ENCODE results near the gene POLR3F.

POLR3F gene, protein sequence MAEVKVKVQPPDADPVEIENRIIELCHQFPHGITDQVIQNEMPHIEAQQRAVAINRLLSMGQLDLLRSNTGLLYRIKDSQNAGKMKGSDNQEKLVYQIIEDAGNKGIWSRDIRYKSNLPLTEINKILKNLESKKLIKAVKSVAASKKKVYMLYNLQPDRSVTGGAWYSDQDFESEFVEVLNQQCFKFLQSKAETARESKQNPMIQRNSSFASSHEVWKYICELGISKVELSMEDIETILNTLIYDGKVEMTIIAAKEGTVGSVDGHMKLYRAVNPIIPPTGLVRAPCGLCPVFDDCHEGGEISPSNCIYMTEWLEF

DNA sequence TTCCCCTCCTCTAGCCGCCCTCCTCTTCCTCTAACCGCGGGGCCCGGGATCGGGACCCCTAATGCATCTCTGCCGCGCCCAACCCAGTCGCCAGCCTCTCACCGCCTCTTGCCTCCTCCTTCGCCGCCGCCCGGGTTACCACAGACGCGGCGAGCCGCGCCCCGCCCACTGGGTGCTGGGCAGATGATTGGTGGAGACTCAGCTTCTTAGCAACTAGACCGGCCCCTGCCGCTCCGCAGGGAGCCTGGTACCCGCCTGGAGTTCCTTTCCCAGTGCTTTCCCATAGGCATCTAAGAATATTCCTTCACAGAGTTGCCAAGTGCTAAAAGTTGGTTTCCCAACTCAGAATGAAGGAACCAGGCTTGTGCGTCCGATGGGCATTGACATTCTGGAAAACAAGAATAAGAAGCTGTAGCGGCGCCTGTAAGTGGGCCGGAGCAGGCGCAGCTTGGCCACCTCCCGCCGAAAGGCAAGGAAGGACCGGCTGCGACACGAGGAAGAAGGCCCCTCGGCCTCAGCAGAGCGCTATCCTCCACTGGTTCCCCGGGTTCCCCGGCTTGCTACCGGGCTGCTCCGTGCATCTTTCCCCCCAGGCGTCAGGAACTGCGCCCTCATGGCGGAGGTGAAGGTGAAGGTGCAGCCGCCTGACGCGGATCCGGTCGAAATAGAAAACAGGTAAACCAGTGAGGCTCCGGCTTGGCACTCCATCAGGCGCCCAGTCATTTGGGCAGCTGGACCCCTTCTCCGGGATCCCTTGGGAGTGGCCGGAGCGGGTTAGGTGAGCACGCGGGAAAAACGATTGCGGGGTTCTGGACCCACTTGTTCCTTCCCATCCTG is at the start of gene POLR3F, which contains the start of gene DZANK1:
TSS of gene POLR3F (plus strand) at position 497 of the 837 bp plus-strand sequence. CDS start at position 614, 117 bp downstream.
TSS of gene DZANK1 (minus strand) at position 137 of the 837 bp plus-strand sequence. CDS start 1,672 bp downstream, outside the sequence.
- TF ChIP-seq EP300 (IDR thresholded peaks at IDR 0.05; ENCODE audit: borderline replicate concordance) = no peak
- TF ChIP-seq TCF12 (IDR thresholded peaks at IDR 0.05; ENCODE audit: low read depth) = peak; percentile 46; the same call in 1 of the 2 replicates
- TF ChIP-seq CEBPB (IDR thresholded peaks at IDR 0.05) = no peak
- TF ChIP-seq, protein P1, sequence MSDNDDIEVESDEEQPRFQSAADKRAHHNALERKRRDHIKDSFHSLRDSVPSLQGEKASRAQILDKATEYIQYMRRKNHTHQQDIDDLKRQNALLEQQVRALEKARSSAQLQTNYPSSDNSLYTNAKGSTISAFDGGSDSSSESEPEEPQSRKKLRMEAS (IDR thresholded peaks at IDR 0.05) = peak; percentile 72
- peak; percentile 59; the same call in 1 of the 2 replicates for TF ChIP-seq TAF1 (IDR thresholded peaks at IDR 0.05; ENCODE audit: low read depth)
- TF ChIP-seq TEAD4 (IDR thresholded peaks at IDR 0.05) = 0 out of 2 replicates have a peak, but pooled peaks have one; percentile 17
- no peak for TF ChIP-seq CREB1 (IDR thresholded peaks at IDR 0.05; ENCODE audit: low read depth)
- TF ChIP-seq EGR1 (IDR thresholded peaks at IDR 0.05) = no peak
- TF ChIP-seq FOXM1 (IDR thresholded peaks at IDR 0.05; ENCODE audit: borderline replicate concordance, low read depth) = peak; percentile 25; the same call in 1 of the 2 replicates
- TF ChIP-seq, protein P2, sequence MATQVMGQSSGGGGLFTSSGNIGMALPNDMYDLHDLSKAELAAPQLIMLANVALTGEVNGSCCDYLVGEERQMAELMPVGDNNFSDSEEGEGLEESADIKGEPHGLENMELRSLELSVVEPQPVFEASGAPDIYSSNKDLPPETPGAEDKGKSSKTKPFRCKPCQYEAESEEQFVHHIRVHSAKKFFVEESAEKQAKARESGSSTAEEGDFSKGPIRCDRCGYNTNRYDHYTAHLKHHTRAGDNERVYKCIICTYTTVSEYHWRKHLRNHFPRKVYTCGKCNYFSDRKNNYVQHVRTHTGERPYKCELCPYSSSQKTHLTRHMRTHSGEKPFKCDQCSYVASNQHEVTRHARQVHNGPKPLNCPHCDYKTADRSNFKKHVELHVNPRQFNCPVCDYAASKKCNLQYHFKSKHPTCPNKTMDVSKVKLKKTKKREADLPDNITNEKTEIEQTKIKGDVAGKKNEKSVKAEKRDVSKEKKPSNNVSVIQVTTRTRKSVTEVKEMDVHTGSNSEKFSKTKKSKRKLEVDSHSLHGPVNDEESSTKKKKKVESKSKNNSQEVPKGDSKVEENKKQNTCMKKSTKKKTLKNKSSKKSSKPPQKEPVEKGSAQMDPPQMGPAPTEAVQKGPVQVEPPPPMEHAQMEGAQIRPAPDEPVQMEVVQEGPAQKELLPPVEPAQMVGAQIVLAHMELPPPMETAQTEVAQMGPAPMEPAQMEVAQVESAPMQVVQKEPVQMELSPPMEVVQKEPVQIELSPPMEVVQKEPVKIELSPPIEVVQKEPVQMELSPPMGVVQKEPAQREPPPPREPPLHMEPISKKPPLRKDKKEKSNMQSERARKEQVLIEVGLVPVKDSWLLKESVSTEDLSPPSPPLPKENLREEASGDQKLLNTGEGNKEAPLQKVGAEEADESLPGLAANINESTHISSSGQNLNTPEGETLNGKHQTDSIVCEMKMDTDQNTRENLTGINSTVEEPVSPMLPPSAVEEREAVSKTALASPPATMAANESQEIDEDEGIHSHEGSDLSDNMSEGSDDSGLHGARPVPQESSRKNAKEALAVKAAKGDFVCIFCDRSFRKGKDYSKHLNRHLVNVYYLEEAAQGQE (IDR thresholded peaks at IDR 0.05; ENCODE audit: low read depth) = no peak
- no peak; the same call in 1 of the 2 replicates for TF ChIP-seq ZBTB7A (IDR thresholded peaks at IDR 0.05; ENCODE audit: low read depth)
- TF ChIP-seq RAD21 (IDR thresholded peaks at IDR 0.05; ENCODE audit: low read depth) = no peak
- no peak for TF ChIP-seq NFIC (IDR thresholded peaks at IDR 0.05)
- TF ChIP-seq YY1 (IDR thresholded peaks at IDR 0.05; ENCODE audit: low read depth) = peak; percentile 34; the same call in 1 of the 2 replicates
- TF ChIP-seq, protein P3, sequence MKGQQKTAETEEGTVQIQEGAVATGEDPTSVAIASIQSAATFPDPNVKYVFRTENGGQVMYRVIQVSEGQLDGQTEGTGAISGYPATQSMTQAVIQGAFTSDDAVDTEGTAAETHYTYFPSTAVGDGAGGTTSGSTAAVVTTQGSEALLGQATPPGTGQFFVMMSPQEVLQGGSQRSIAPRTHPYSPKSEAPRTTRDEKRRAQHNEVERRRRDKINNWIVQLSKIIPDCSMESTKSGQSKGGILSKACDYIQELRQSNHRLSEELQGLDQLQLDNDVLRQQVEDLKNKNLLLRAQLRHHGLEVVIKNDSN (IDR thresholded peaks at IDR 0.05) = 0 out of 2 replicates have a peak, but pooled peaks have one; percentile 21

DNA sequence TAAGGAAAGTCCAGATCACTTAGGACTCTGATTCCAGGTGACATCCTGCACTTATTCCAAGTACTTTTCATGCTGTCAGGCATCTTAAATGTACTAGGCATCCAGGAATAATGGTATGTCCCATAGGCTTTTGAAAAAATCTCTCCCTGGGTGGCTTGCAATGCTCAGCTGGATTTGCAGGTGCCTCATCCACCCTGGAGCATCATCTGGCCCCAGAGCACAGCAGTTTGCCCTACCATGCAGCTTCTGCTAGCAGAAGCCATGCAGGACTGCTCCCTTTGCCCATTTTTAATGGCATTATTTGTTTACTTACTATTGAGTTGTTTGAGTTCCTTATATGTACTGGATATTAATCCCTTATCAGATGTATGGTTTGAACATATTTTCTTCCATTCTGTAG is 45.6 kb upstream of the POLR3F start:
- TF ChIP-seq TCF12 (IDR thresholded peaks at IDR 0.05; ENCODE audit: low read depth) (no peak), EP300 (IDR thresholded peaks at IDR 0.05; ENCODE audit: borderline replicate concordance) (no peak), YY1 (IDR thresholded peaks at IDR 0.05; ENCODE audit: low read depth) (no peak), TEAD4 (IDR thresholded peaks at IDR 0.05) (no peak), TAF1 (IDR thresholded peaks at IDR 0.05; ENCODE audit: low read depth) (no peak), CREB1 (IDR thresholded peaks at IDR 0.05; ENCODE audit: low read depth) (no peak), NFIC (IDR thresholded peaks at IDR 0.05) (no peak), CEBPB (IDR thresholded peaks at IDR 0.05) (no peak), RAD21 (IDR thresholded peaks at IDR 0.05; ENCODE audit: low read depth) (no peak), FOXM1 (IDR thresholded peaks at IDR 0.05; ENCODE audit: borderline replicate concordance, low read depth) (no peak), EGR1 (IDR thresholded peaks at IDR 0.05) (no peak), ZBTB7A (IDR thresholded peaks at IDR 0.05; ENCODE audit: low read depth) (no peak)
- TF ChIP-seq, protein P3 (IDR thresholded peaks at IDR 0.05) = no peak
- TF ChIP-seq, protein P2 (IDR thresholded peaks at IDR 0.05; ENCODE audit: low read depth) = no peak
- TF ChIP-seq, protein P1 (IDR thresholded peaks at IDR 0.05) = no peak

DNA sequence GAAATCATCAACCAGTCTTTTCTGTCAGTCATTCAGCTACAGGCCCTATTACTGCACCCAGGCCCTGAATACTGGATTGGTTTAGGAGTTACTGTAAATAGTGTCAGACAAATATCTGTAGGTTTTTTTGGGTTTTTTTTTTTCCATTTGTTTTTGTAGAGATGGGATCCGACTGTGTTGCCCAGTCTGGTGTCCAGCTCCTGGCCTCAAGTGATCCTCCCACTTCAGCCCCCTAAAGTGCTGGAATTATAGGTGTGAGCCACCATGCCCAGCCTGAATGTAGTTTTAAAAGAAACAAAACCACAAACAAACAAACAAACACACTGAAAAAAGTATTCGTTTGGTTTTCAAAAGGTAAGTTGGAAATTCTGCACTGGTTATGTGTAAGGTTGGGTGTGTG is 40.0 kb upstream of the POLR3F start:
- TF ChIP-seq TEAD4 (IDR thresholded peaks at IDR 0.05) (no peak), CEBPB (IDR thresholded peaks at IDR 0.05) (no peak), EGR1 (IDR thresholded peaks at IDR 0.05) (no peak), ZBTB7A (IDR thresholded peaks at IDR 0.05; ENCODE audit: low read depth) (no peak), RAD21 (IDR thresholded peaks at IDR 0.05; ENCODE audit: low read depth) (no peak)

DNA sequence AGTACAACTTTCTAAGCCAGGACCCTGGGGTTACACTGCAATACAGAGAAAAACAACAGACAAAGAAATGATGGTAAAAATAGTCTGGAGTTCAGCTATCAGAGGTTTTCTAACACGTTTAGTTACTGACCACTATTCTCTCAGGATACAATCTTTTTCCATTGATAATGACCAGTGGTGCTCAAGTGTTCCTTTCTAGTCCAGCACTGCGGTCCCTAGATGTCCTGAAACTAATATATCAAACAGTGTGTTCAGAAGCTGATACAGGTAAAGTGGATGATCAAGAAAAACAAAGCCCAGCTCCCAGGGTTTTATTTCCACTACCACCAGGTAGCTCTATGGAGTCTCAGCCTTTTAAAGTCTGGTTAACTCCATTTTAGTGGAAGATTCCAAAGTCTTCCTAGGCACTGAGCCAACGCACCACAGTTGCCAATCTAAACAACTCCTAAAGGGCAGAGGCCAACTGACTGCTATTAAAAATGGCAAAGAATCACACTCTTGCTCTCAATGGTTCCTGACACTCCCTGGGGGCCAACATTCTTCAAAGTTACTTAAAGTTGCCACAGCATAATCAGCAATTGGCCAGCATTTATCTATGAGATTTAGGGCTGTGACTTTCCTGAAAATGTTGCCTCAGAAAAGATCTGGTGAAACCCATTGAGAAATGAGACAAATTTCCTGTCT is 38.6 kb upstream of the POLR3F start:
- TF ChIP-seq TCF12 (IDR thresholded peaks at IDR 0.05; ENCODE audit: low read depth) = no peak
- no peak for TF ChIP-seq TEAD4 (IDR thresholded peaks at IDR 0.05)
- 0 out of 2 replicates have a peak, but pooled peaks have one; percentile 23 for TF ChIP-seq YY1 (IDR thresholded peaks at IDR 0.05; ENCODE audit: low read depth)
- no peak for TF ChIP-seq FOXM1 (IDR thresholded peaks at IDR 0.05; ENCODE audit: borderline replicate concordance, low read depth)
- peak; percentile 79 for TF ChIP-seq NFIC (IDR thresholded peaks at IDR 0.05)
- no peak for TF ChIP-seq RAD21 (IDR thresholded peaks at IDR 0.05; ENCODE audit: low read depth)
- no peak for TF ChIP-seq EGR1 (IDR thresholded peaks at IDR 0.05)
- TF ChIP-seq TAF1 (IDR thresholded peaks at IDR 0.05; ENCODE audit: low read depth) = no peak
- TF ChIP-seq, protein P1 (IDR thresholded peaks at IDR 0.05) = no peak
- TF ChIP-seq CEBPB (IDR thresholded peaks at IDR 0.05) = no peak
- no peak for TF ChIP-seq ZBTB7A (IDR thresholded peaks at IDR 0.05; ENCODE audit: low read depth)
- TF ChIP-seq, protein P3 (IDR thresholded peaks at IDR 0.05) = no peak
- TF ChIP-seq EP300 (IDR thresholded peaks at IDR 0.05; ENCODE audit: borderline replicate concordance) = 0 out of 2 replicates have a peak, but pooled peaks have one; percentile 15
- TF ChIP-seq, protein P2 (IDR thresholded peaks at IDR 0.05; ENCODE audit: low read depth) = no peak
- TF ChIP-seq CREB1 (IDR thresholded peaks at IDR 0.05; ENCODE audit: low read depth) = no peak

Data from Ishikawa (cell line).